Adrenal gland (tissue), 5 donors: ENCODE measurements around the gene SLC38A2.

ENCODE experiments used
- CTCF ChIP-seq, 6 experiments: fragments of 450-650 bp in 4 of 6; fragments of 200-600 bp in 2 of 6; sonication (generic) in 1 of 6; IDR thresholded peaks; 1 replicate in 5 of 6; 2 replicates in 1 of 6; pipeline versions ENCODE4 v1.5.1 to v1.8.0; 2016 to 2021; ENCODE audit warnings: antibody characterized with exemption in 6 of 6, mild to moderate bottlenecking in 2 of 6, moderate library complexity in 1 of 6
- POLR2A ChIP-seq, 2 donors: fragments of 450-650 bp; IDR thresholded peaks; one replicate each; pipeline ENCODE4 v1.6.1; 2017; ENCODE audit warnings: antibody characterized with exemption in 2 of 2, mild to moderate bottlenecking in 2 of 2, moderate library complexity in 1 of 2
- donor health status: DM: no; HTN: no; CAD: no.

GRCh38 chr12:46361667-46362034 is 10.9 kb downstream of the SLC38A2 start:
- TF ChIP-seq CTCF (IDR thresholded peaks at IDR 0.05) (no peak), POLR2A (IDR thresholded peaks at IDR 0.05) (no peak)
